ENCODE measurements around the gene APBA1.

APBA1 gene

DNA sequence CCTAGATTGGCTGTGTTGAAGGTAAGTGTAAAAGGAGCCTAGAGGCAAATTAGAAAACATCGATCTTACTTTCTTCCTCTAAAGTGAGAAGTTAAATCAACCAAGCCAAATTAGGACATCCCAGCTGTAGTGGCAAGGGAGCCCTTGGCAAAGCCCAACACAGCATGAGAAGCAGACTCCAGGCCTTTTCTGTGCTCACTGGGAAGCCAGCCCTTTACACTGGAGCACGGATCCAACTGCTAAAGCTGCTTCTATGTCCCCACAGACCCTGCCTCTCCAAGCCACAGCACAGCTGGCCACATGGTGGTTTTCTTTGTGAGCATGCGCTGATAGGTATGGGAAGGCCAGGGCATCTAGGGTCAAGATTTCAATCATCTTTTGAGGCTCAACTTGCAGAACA, 94.1 kb downstream of the APBA1 start:
- DNase-seq (ENCODE audit: low read depth in 2 of 2) = no peak

DNA sequence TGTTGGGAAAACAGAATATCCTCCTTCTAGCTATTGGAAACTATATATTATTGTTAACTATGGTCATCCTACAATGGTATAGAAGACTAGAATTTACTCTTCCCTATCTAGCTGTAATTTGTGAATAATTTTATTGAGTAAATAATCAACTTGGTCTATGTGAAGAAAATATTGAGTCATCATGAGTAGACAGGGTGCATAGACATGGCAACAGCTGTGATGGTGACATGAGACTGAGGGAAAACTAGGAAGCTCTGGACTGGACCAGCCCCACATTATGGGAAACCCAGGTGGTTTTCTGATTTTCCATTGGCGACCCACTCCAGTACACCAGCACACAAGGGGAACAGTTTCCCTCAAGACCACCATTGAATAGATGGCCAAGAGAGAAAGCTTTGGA, 95.0 kb downstream of the APBA1 start:
- DNase-seq (ENCODE audit: low read depth in 2 of 2) = no peak

DNA sequence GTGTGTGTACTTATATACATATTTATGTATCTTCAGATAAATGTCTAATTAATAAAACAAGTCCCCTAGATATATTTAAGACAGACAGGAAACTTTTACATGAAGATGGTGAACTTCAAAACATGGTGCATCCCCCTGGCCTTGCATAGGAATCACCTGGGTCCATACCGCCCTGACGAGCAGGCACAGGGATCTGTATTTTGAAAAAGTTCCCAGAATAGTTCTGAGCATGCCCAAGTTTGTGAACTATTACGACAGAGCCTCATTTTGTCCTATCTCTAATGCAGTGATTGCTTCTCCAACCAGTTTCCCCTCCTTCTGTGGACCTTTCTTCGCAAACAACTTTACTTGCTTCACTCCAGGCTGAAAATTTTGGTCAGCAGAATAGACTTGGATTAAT, 98.1 kb downstream of the APBA1 start:
- DNase-seq (ENCODE audit: low read depth in 2 of 2) = no peak

DNA sequence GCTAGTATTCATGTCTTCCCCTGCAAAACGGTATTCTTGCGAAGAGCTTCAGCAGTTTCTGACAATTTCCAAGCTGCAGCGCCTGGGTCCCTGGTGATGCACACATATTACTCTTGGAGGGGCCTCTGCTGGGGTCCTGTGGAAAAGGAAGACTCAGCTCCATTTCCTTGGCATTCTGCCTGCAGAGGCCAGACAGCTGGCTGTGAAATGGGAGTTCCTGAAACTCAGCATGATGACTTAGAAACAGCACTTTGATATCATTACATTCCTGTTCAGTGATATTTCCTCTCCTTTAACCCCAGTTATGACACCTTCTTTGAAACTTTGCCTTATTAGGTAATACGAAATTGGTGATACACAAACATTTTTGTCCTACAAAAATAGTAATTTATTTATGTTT, 98.5 kb downstream of the APBA1 start:
- DNase-seq (ENCODE audit: low read depth in 2 of 2) = no peak

DNA sequence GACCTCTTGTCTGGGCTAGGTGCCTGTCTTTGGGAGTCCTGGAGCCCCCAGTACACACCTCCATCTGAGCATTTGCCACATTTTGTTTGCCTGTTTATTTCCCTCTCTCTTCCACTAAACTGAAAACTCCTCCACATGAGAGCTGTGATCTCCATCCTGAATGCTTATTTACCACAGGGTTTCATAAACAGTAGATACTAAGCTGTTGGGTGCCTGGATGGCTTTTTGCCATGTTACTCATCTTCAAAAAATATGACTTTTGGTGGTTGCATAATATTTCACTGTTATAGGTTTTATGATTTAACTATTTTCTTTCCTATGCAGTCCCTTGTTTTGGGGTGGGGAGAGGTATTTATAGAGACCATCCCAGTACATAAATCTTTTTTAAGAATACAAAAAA, 99.6 kb downstream of the APBA1 start:
- DNase-seq (ENCODE audit: low read depth in 2 of 2) = no peak

DNA sequence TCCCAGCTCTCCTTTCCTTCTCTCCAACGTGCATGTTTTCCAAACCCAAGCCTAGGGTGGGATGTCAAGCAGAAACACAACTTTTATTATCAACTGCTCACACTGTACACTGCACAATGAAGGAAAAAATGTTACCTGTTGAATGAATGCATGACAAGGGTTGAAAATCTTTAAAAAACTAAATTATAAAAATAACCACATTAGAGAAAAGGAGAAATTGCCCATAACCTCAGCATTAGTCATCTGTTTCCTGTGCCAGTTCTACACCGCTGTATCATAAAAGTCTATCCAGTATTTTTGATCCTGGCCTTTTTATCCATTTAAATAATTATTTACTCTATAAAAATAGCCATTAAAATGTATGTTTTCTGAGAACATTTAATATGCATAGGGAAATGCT, 101.1 kb downstream of the APBA1 start:
- no peak for DNase-seq (ENCODE audit: low read depth in 2 of 2)

- DNase-seq (ENCODE audit: low read depth in 2 of 2) = no peak
Measured at GRCh38 chr9:69569738-69570451, 102.3 kb downstream of the APBA1 start.

GRCh38 chr9:69564557-69564956, 107.6 kb downstream of the APBA1 start:
- no peak for DNase-seq (ENCODE audit: low read depth in 2 of 2)

GRCh38 chr9:69559126-69559525, 113.0 kb downstream of the APBA1 start:
- DNase-seq (ENCODE audit: low read depth in 2 of 2) = no peak

DNA sequence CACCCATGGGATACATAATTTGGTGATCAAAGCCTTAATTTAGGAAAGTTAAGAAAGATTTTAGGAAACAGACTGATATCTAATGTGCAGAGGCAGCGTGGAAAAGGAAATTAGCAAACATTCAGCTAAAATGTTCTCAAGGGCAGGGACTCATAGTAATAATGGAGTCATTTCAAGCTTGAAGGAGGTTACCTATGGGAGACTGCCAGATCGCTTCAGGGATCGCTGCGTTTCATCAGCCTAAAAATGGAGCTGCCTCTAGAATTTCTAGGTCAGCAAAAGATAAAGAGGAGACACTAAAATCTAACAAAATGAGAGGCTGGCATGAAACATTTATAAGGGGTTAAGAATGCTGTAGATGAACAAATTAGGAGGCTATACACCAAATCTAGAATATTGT, 115.5 kb downstream of the APBA1 start:
- DNase-seq (ENCODE audit: low read depth in 2 of 2) = no peak

DNA sequence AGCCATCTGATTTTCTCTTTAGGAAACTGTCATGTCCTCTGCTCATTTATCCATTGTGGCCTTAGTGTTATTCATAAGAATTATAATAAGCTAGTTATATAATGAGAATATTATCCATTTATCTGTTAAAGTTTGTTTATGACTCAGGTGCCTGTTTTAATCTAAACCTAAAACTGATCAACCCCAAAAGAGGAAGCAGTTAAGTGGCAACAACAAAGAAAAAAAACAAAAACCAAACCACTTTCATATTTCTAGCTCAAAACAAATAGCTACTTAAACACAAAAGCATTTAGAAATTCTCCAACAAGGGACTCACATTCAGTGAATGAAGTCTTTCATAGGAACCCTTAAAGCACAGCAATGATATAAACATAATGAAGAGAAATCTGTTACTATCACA, 116.4 kb downstream of the APBA1 start:
- DNase-seq (ENCODE audit: low read depth in 2 of 2) = no peak

GRCh38 chr9:69554945-69555344, 117.2 kb downstream of the APBA1 start:
- no peak for DNase-seq (ENCODE audit: low read depth in 2 of 2)

GRCh38 chr9:69549310-69550202, 122.6 kb downstream of the APBA1 start:
- DNase-seq (ENCODE audit: low read depth in 2 of 2) = no peak

- DNase-seq (ENCODE audit: low read depth in 2 of 2) = no peak
Measured at GRCh38 chr9:69548681-69549080, 123.5 kb downstream of the APBA1 start.

GRCh38 chr9:69546265-69546664, 125.9 kb downstream of the APBA1 start:
- DNase-seq (ENCODE audit: low read depth in 2 of 2) = no peak

- DNase-seq (ENCODE audit: low read depth in 2 of 2) = no peak
Measured at GRCh38 chr9:69542942-69543704, 129.0 kb downstream of the APBA1 start.

DNA sequence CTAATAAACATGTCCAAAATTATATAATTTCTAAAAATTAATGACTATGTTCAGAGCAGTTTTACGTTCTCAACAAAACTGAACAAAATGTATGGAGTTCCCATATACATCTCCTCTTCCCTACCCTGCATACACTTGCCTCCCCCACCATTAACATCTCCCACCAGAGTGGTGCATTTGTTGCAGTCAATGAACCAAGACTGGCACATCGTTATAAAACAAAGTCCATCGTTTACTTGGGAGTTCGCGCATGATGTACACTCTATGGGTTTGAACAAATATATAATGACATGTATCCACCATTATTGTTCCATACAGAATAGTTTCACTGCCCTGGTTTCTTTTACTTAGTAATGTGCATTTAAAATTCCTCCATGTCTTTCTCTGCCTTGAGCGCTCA, 130.1 kb downstream of the APBA1 start:
- DNase-seq (ENCODE audit: low read depth in 2 of 2) = no peak

DNA sequence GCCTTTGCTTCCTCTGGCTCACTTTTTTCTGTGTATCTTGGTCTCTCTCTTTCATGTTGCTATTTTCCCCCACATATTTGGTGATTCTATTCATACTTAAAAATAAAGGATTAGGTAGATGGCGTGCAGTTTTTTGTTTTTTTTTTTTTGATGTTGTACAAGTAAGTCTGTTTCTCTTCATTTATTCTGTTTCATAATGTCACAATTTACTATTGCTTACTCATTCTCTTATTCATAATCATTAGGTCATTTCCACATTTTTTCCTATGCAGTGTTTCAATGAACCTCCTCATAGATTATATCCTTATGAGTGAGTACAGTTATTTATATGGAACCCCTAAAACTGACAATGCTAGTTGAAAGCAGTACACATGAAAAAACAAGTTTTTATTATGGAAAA, 136.3 kb downstream of the APBA1 start:
- no peak for DNase-seq (ENCODE audit: low read depth in 2 of 2)

DNA sequence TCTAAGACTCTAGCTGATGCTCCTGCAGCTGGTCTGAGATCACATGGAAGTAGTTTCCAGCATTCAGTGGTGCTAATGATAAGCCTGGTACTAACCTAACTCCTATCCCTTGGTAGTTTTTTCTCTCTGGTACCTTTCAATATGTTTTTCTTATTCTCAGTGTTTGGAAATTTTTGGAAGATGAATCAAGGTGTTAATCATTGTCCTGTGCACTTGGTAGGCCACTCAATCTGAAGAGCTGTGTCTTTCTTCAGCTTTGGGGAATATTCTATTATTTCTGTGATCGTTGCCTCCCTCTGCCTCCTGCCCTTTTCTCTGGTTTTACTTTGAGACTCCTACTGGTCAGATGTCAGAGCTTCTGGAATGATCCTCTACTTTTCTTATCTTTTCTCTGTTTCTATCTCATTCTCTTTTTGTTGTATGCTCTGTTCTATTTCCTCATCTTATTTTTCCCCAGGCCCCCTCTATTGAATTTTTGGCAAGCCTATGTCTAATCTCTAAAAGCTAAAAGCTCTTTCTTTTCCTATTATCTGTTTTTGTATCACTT, 136.8 kb downstream of the APBA1 start:
- DNase-seq (ENCODE audit: low read depth in 2 of 2) = no peak

DNA sequence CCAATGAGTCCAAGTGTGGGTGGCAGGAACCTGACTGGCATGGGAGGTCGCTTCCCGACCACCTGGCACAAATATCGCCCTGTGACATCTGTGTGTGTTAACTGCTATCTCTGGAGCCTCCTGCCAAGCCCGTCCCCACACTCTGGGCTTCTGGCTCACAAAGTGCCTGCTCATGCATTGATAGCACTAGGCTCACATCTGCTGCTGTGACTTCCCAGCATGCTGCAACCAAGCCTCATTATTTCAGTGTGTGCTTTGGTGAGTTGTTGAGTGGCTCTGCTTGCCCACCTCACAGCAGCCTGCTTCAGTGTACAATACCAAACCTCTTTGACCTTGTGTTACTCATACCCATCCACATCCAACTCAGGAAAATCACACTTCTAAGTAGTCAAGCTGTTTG, 139.8 kb downstream of the APBA1 start:
- no peak for DNase-seq (ENCODE audit: low read depth in 2 of 2)

- no peak for DNase-seq (ENCODE audit: low read depth in 2 of 2)
Measured at GRCh38 chr9:69527454-69527853, 144.7 kb downstream of the APBA1 start.

- no peak for DNase-seq (ENCODE audit: low read depth in 2 of 2)
Measured at GRCh38 chr9:69526699-69527098, 145.5 kb downstream of the APBA1 start.

Data from stimulated activated CD8-positive, alpha-beta memory T cell treated with anti-CD3 and anti-CD28 coated beads, Interleukin-7, amount 100 ng/mL, for 1 hour (primary cell).